GM19239 (cell line): ENCODE data around the gene RDH11.
"Not testable (repeated sequence)": the region's sequence is repeated elsewhere in the genome, so short reads cannot be mapped to it uniquely, and the experiment has no call there.

Experiments used
- DNase-seq: peaks from one replicate; pipeline ENCODE4 v3.0.0; 2011; ENCODE audit warnings: low spot score; ENCODE audit not compliant: insufficient read length
- FAIRE-seq: peaks from 2 replicates; lab custom pipeline; 2011; peaks lifted over from hg19 to GRCh38; lab: Jason Lieb, UNC

The RDH11 gene, protein sequence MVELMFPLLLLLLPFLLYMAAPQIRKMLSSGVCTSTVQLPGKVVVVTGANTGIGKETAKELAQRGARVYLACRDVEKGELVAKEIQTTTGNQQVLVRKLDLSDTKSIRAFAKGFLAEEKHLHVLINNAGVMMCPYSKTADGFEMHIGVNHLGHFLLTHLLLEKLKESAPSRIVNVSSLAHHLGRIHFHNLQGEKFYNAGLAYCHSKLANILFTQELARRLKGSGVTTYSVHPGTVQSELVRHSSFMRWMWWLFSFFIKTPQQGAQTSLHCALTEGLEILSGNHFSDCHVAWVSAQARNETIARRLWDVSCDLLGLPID

DNA sequence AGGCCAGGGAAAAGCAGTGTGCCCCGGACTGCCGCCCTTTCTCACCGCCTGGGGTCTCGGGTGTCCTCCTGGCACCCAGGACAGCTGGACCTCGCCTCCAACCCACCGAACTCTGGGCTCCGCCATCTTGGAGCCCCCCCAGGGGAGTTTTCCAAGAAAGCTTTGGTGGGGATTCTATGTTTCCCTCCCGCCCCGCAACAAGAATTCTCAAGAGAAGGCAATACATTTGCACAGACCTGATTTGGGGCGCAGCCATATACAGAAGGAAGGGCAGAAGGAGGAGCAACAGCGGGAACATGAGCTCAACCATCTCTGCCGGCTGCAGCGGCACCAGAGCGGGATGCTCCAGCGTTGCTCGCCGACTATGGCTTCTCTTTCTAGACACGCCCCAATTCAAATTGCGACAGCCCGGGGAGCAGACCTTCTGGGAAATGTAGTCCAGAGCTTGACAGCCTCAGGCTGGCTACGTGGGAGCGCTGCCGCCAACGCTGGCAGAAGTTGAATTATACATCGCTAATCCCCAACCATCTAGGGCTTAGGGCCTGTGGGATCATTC lies at the start of gene RDH11:
TSS of gene RDH11 (minus strand) at position 371 of the 556 bp plus-strand sequence. CDS start at position 310, 61 bp downstream.
- peak; percentile 78 for DNase-seq
- FAIRE-seq, result peak; percentile 92

DNA sequence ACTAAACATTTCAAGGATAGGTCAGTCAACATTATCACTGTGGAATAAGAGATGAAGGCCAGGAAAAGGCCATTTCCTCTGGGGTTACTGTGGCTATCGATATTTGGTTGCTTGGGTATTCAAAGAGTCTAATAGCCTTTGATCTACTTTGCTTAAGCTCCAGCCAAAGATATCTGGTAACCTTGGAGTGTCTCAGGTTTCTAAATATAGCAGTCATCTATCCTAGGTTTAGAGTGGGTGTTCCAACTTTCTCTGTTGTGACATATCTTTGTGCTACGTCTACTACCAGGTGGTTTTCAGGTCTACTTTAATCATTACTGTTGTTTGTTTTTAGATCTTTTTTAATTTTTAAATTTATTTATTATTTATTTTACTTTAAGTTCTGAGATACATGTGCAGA lies 48.5 kb upstream of the RDH11 start:
- DNase-seq (no peak), FAIRE-seq (no peak)

DNA sequence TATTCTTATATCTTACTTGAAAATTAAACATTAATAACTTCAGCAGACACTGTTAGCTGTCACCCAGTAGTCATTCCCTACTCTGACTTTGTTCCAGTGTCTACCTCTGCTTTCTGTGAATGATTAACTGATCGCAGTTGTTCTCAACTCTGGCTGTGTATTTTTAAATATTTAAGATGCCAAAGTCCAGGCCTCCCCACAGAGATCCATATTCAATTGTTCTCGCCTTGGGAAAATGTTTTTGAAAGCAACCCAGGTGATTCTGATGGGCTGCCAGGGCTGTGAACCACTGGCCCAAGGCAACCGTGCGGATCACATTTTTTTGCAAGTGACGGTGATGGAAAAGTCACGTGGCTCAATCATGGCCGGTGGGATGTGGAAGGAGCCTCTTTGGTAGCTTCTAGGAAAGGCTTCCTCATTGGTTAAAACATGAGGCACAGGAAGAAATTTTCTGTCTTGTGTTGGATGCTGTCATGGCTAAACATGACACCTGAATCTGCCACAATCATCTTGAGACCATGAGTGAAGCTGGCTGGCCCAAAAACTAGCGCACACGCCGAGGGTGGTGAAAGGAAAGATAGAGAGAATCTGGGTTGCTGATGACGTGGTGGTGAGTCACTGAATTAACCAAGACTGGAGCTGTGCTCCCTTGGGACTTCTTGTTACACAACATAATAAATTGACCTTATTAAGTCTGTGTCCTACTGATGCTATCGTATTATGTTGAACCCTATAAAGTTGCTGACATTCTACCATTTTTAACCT lies 43.4 kb upstream of the RDH11 start:
- FAIRE-seq (no peak), DNase-seq (no peak)

DNA sequence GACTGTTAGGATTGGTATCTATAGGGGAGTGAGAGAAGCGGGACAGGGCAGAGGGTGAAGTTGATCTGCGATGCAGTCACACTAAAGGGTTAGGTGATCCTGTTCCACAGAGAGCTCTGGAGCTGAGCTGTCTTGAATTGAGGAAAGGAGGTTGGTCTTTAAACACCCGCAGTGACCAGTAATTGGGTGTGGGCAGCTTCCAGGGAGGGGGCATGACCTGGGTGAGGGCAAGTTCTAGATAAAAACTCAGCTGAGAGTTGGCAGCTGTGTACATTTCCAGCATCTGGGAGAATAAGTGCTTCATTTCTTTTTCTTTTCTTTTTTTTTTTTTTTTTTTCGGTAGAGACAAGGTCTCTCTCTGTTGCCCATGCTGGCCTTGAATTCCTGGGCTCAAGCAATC lies 41.2 kb upstream of the RDH11 start:
- FAIRE-seq, result no peak
- DNase-seq, result no peak

DNA sequence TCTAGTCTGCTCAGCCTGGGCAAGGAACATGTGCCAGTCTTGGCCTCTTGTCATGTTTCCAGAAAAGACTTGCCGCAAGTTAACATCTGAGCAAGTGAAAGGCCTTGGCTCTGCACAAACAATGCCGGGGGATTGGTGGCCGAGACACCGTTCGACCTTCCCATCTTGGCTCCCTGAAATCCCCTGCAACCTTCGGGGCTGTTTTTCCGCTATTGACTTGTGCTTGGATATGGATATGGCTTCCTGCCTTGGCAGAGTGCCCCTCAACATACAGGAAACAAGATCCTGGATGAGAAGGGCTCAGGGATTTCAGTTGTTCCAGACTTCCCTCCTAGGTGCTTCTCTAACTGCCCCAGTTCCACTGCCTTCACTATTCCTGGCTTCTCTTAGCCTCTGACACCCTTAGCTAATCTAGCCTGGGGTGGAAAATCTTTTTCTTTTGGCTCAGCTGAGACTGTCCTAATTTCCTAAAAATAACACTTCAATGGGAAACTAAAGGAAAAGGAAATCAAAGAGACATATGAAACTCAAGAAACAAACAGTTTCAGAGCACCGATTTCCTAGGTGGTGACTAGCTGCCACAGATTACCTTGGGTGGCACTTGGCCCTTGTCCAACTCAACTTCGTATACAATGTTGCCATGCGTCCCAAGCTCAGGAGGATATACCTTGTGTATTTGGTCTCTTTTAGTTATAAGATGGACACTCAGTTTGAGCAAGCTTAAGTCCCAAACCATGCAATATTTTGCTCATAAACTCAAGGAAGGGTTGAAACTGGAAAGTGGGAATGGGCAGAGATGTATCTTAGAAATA lies 40.0 kb upstream of the RDH11 start:
- DNase-seq, result no peak
- FAIRE-seq, result no peak

DNA sequence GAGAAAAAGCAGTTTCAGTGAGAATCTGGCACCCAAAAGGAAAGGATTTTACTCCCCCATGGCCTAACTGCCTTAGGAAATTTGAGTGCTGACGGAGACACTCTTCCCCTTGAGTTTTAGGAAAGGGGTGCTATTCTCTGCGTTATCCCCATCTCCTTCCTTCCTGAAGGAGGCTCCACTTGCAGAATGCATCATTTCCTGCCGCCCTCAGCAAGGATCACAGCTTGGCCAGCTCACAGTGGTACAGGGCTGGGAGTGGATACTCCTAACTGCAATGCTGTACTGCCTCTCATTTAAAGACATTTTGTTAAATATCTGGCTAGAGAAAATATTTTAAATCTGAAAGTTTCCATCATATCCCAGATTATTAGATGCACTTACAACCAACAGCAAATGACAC lies 39.1 kb upstream of the RDH11 start:
- no peak for FAIRE-seq
- no peak for DNase-seq

DNA sequence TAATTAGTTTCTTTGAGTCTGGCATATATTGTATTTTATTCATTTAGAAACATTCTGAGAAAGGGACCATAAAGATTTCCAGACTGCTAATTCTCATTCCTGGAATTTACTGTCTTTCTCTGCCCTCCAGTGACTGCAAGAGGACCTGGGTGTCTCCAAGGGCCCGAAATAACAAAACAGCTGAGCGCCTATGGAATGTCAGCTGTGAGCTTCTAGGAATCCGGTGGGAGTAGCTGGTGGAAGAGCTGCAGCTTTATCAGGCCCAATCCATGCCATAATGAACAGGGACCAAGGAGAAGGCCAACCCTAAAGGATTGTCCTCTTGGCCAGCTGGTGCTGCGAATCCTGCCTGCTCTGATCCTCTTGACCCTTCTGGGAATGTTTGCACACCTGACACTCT lies 38.1 kb upstream of the RDH11 start:
- no peak for DNase-seq

DNA sequence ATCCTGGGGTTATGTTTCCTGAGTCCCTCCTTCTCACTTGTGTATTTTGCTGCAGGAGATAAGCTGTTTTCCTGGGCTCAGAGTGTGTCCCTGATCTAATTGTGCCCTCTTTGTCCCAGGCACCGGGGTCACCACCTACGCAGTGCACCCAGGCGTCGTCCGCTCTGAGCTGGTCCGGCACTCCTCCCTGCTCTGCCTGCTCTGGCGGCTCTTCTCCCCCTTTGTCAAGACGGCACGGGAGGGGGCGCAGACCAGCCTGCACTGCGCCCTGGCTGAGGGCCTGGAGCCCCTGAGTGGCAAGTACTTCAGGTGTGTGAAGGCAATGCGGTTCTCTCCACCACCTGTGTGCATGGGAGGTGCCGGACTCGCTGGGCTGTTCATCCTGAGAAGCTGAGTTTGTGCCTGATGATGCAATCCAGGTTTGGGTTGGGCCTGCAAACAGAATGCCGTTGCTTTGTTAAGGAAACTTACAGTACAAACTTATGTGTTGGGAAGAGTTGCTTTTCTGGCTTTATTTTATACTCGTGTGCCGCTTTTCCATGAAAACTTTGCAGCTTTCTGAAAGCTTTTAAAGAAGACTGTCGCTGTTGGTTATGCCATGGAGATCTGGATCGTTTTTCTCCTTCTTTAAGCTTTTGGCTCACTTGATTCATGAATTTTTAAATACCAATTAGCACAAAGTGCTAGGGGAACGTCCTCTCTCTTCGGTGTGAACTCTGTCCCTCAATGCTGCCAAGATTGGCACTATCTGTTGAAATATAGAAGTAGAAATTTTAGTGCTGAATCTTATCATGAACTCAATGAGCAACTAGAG lies 33.7 kb upstream of the RDH11 start:
- DNase-seq (no peak), FAIRE-seq (no peak)

More for the DNA sequence above, 38.1 kb upstream of the RDH11 start:
- FAIRE-seq, result no peak

DNA sequence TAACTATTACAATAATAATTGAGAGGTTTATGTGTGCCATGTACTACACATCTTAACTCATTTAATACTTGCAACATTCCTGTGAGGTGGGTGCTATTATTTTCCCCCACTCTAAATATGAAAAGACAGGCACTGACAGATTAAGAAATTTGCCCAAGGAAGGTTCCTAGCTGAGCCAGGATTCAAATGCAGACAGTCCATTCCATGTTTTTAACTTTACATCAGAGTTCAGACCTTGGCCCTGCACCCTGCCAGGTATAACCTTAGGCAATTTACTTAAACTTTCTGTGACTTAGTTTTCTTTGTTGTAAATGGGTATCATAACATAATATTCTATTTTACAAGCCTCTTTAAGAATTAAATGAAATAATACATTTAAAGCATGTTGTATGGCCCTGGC lies 32.7 kb upstream of the RDH11 start:
- FAIRE-seq (no peak), DNase-seq (no peak)

DNA sequence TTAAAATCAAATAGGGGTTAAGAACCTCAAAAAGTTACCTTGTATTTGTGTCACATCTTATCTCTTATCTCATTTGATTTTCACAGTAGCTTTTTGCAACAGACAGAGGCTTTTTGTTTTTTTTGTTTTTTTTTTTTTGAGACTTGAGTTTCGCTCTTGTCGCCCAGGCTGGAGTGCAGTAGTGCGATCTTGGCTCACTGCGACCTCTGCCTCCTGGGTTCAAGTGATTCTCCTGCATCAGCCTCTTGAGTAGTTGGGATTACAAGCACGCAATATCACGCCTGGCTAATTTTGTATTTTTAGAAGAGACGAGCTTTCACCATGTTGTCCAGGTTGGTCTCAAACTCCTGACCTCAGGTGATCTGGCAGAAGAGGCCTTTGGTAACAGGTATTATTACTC lies 31.8 kb upstream of the RDH11 start:
- no peak for DNase-seq
- FAIRE-seq, result no peak

DNA sequence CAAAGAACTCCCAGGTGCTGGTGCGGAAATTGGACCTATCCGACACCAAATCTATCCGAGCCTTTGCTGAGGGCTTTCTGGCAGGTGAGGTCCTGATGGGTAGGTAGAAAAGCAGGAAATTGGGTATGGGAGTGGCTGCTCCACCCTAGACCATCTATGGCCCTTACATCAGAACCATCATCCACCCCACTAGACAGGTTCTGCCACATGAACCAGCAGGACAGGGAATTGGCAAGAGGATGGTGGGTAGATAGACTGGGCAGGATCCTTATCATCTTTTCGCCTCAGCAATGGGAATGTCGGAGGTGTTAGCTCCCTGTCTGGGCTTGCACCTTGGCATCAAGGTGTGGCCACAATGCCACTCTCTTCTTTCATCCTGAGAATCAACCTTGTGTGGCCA lies 29.6 kb upstream of the RDH11 start:
- no peak for DNase-seq

DNA sequence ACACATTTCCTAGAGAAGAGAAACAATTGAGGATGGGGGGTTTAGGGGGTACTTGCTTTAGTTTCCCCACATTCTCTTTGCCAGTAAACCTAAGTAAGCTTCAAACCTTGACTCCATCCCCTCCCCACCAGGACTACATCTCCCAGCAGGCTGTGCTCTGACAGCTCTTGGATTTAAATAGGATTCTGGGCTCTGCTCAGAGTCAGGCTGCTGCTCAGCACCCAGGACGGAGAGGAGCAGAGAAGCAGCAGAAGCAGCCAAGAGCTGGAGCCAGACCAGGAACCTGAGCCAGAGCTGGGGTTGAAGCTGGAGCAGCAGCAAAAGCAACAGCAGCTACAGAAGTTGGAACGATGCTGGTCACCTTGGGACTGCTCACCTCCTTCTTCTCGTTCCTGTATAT lies 26.7 kb upstream of the RDH11 start:
- no peak for FAIRE-seq
- DNase-seq, result no peak

More for the DNA sequence above, 29.6 kb upstream of the RDH11 start:
- FAIRE-seq, result no peak

DNA sequence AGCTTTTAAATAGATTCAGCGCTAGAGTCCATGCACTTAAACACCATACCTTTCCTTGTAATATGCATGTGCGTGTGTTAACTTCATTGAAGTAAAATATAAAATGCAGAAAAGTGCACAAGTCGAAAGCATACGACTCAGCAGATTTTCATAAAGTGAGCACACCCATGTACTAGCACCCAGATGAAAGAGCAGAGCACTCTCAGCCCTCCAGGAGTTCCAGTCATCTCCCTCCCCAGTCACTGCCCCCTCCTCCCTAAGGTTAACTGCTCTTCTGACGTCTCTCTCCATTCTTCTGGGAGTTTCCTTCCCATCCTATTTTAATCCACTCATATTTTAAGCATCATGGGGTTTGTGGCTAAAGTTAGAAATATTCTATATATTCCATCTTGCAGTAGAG lies 26.3 kb upstream of the RDH11 start:
- FAIRE-seq, result no peak
- DNase-seq, result no peak

DNA sequence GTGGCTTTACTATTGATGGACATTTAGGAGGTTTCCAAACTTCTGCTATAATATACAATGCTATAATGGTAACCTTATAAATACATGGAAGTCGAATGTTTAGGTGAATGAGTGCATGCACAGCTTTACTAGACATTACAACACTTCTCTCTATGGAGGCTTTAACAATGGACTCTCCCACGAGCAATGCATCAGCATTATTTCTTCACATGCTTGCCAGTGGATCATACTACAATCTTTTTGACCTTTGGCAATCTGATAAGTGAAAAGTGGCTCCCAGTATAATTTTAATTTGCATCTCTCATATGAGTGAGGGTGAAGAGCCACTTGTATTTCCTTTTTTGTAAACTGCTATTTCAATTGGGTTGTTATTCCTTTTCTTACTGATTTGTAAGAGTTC lies 24.3 kb upstream of the RDH11 start:
- FAIRE-seq (no peak), DNase-seq (no peak)

DNA sequence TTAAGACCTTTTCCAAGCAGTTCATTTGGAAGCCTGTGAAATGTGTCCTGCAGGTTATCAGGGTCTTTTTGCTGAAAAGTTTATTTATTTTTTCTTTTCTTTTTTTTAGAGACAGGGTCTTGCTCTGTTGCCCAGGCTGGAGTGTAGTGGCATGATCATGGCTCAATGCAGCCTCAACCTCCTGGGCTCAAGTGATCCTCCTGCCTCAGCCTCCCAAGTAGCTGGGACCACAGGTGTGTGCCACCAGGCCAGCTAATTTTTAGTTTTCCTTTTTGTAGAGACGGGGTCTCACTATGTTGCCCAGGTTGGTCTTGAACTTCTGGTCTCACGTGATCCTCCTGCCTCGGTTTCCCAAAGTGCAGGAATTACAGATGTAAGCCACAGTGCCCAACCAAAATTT lies 23.8 kb upstream of the RDH11 start:
- not testable (repeated sequence) for DNase-seq, FAIRE-seq

DNA sequence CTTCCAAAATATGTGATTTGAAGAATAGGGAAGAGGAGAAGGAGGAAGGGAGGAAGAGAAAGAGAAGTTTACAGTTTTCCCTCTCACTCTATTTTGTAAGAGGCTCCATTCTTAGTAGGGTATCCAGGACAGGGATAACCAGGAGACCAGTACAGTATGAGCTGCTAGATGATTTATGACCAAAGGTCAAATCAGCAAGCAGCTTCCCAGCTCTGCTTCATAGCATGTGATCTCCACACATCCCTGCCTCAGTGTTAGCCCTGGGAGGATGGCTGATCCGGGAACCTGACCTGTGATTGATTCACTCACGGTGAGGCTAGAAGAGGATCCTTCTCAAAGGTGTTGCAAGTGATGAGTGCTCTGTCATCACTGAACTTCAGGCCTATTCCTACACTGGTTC lies 22.7 kb upstream of the RDH11 start:
- DNase-seq (no peak), FAIRE-seq (no peak)

DNA sequence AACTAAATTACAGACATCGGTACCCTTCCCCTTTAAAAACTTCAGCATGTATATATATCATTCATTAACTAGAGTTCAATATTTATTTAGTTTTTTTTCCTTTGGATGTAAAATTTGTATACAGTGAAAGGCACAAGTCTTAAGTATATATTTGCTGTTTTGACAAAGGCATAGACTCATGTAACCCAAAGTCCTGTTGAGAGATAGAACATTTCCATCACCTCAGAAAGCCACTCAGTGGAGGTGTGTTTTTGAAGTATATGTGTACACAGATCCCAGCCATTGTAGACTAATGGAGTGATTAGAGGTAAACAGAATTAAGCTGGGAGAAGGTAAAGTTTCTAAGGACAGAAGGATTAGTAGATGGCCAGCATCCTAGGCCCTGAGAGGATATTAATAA lies 21.5 kb upstream of the RDH11 start:
- DNase-seq, result no peak
- FAIRE-seq, result no peak

DNA sequence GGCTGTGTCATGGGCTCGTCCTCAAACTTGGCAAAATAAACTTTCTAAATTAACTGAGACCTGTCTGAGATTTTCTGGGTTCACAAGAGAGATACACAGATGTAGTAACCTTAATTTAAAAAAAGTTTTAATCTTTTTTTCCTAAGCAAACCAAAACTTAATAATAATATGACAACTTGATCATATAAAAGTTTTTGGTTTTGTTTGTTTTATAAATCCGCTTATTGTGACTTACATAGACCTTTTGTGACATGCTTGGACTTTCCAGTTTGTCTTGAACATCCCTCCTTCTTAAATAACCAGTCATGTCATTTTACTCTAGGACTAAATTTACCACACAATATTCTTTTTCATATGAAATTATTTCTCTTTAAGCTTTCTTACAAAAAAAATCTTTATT lies 14.6 kb upstream of the RDH11 start:
- DNase-seq (no peak), FAIRE-seq (no peak)

DNA sequence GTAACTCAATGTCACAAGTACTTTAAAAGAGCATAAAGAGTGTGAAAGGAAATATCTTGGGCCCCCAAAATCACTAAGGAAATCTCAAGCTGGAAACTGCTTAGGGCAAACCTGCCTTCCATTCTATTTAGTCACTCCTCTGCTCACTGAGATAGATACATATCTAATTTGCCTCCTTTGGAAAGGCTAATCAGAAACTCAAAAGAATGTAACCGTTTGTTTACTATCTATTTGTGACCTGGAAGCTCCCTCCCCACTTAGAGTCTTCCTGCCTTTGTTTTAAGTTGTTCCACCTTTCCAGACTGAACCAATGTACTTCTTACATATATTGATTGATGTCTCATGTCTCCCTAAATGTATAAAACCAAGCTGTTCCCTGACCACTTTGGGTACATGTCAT lies 14.2 kb upstream of the RDH11 start:
- not testable (repeated sequence) for FAIRE-seq, DNase-seq

DNA sequence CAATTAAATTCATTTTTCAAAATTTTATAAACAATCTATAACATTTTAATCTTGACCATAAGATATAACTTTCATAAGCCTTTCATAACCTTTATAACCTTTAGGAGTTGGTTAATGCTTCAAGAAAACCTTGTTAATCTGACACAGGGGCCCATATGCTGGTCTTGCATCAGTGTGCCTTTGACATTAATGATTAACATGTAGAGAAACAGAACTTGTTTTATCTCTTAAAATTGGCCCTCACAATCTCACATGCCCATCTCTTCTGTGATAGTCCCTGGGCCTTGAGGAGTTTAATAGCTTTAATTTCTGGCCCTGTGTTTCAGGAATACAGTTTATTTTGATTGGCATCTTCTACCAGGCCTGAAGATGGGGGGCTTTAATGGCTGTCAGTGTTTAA lies 13.8 kb upstream of the RDH11 start:
- FAIRE-seq, result not testable (repeated sequence)

More for the DNA sequence above, 13.8 kb upstream of the RDH11 start:
- DNase-seq, result not testable (repeated sequence)
